Left lung (tissue), 10 donors: Measurements from ENCODE around the gene PADI6. TPM values are rescaled to one million over a fixed set of nuclear protein-coding genes. Genes with fewer than 3 reads are reported as not detected.

Experiments used
- ATAC-seq: fragments of 200-7000 bp; cut with Tn5 transposase; one replicate; pipeline ENCODE4 v1.9.1; 2020; ENCODE audit warnings: moderate library complexity
- DNase-seq, 4 donors: peaks; one replicate each; pipeline ENCODE4 v3.0.0-alpha.2; 2013 to 2020
- H3K27ac ChIP-seq, 2 donors: fragments of 200-600 bp; sonication (generic) in 1 of 2; one replicate each; pipeline versions ENCODE4 v1.5.0 to v1.8.0; 2020 to 2021
- H3K27me3 ChIP-seq, 2 donors: fragments of 200-600 bp; sonication (generic) in 1 of 2; one replicate each; pipeline versions ENCODE4 v1.5.0 to v1.8.0; 2020 to 2021
- H3K36me3 ChIP-seq, 2 donors: fragments of 200-600 bp; sonication (generic) in 1 of 2; one replicate each; pipeline versions ENCODE4 v1.5.0 to v1.8.0; 2020 to 2021
- H3K4me1 ChIP-seq, 2 donors: fragments of 200-600 bp; one replicate each; pipeline ENCODE4 v1.8.0; 2021
- H3K4me3 ChIP-seq, 2 donors: fragments of 200-600 bp; sonication (generic) in 1 of 2; one replicate each; pipeline versions ENCODE4 v1.5.0 to v1.8.0; 2020 to 2021; ENCODE audit warnings: mild to moderate bottlenecking in 1 of 2
- H3K9me3 ChIP-seq, 2 donors: fragments of 200-600 bp; sonication (generic) in 1 of 2; one replicate each; pipeline versions ENCODE4 v1.5.0 to v1.8.0; 2020 to 2021
- intact Hi-C, 2 donors: fragments of 100-400 bp; cut with DNase I; formaldehyde crosslinking; loops; one replicate each; pipeline versions ENCODE4 v1.11.2 to v1.14.2; 2022
- polyA plus RNA-seq, 6 donors: library from polyadenylated mRNA; unstranded; fragments of 120-200 nt; gene quantifications; one replicate each; pipeline ENCODE4 v1.2.1, GENCODE V29; 2013; ENCODE audit not compliant: insufficient read length in 6 of 6
- total RNA-seq, 2 donors: library from RNA; stranded (reverse); fragmentation: NEBNext Ultra II Directional; extraction: Animal tissue kit (Norgen Biotek cat#: 25700); gene quantifications; one replicate each; pipeline ENCODE4 v1.2.1, GENCODE V29; 2021
- TF ChIP-seq, protein P1 (sequence below), 2 donors: fragments of 200-600 bp; sonication (generic) in 1 of 2; IDR thresholded peaks; one replicate each; pipeline versions ENCODE4 v1.5.0 to v1.8.0; 2021; ENCODE audit warnings: antibody characterized with exemption in 2 of 2
- donor health status: DM: no; HTN: yes; CAD: no.
- donor health status: DM: no; HTN: no; CAD: no.

PADI6 gene
- total and polyA plus RNA-seq, 8 donors = not detected

GRCh38 chr1:17346046-17346789, 25.8 kb upstream of the PADI6 start:
- DNase-seq = no peak
- no peaks in the 10 kb centered on the region for H3K9me3 ChIP-seq
- H3K4me1 ChIP-seq = no peaks in the 10 kb centered on the region
- H3K27me3 ChIP-seq = peaks cover 0 to 70% of the 10 kb centered on the region in 2 donors
- intact Hi-C loops = no loop called here
- no peak overlapping the region for H3K4me3 ChIP-seq
- no peak for ATAC-seq
- TF ChIP-seq, protein P1, sequence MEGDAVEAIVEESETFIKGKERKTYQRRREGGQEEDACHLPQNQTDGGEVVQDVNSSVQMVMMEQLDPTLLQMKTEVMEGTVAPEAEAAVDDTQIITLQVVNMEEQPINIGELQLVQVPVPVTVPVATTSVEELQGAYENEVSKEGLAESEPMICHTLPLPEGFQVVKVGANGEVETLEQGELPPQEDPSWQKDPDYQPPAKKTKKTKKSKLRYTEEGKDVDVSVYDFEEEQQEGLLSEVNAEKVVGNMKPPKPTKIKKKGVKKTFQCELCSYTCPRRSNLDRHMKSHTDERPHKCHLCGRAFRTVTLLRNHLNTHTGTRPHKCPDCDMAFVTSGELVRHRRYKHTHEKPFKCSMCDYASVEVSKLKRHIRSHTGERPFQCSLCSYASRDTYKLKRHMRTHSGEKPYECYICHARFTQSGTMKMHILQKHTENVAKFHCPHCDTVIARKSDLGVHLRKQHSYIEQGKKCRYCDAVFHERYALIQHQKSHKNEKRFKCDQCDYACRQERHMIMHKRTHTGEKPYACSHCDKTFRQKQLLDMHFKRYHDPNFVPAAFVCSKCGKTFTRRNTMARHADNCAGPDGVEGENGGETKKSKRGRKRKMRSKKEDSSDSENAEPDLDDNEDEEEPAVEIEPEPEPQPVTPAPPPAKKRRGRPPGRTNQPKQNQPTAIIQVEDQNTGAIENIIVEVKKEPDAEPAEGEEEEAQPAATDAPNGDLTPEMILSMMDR (IDR thresholded peaks at IDR 0.05) = no peak
- no peak overlapping the region for H3K27ac ChIP-seq
- peaks cover 0 to 74% of the 10 kb centered on the region in 2 donors for H3K36me3 ChIP-seq

DNA sequence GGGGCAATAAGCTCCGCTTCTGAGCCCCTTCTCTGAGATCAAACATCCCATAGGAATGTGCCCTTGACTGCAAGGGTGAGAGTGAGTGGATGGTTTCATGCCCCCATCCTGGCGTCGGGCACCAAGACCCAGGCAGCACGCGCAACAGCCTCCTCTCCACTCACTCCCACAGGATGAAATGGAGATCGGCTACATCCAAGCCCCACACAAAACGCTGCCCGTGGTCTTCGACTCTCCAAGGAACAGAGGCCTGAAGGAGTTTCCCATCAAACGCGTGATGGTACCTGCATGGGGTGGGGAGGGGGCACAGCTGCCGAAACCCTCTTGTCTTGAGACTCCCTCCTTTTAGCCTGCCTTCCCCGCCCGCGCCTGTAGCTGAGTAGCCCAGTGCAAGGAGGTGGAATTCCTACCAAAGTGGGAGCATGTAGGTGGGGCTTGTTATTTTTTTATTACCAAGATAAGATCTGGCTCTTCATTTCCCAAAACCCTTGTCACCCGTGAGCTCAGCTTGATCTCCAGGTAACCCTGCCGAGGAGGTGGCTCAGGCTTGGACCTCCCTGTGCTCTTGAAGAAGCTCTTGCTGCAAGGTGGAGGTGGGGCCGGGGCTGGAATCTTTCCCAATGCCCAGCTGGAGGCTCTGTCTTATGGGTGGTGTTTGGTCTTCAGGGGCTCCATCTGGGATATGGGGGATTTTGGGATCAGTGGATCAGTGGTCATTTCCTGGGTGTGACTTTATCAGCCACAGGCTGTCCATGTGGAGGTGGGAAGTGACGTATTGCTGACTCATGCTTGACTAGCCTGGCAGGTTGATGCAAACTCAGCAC, 24.0 kb upstream of the PADI6 start:
- no peak for ATAC-seq
- TF ChIP-seq, protein P1 (IDR thresholded peaks at IDR 0.05) = no peak
- H3K36me3 ChIP-seq = peaks cover 0 to 60% of the 10 kb centered on the region in 2 donors
- no peak overlapping the region for H3K27ac ChIP-seq
- no peaks in the 10 kb centered on the region for H3K9me3 ChIP-seq
- H3K4me1 ChIP-seq = no peaks in the 10 kb centered on the region
- intact Hi-C loops = no loop called here
- no peak overlapping the region for H3K4me3 ChIP-seq
- peaks cover 0 to 68% of the 10 kb centered on the region in 2 donors for H3K27me3 ChIP-seq
- DNase-seq = no peak

DNA sequence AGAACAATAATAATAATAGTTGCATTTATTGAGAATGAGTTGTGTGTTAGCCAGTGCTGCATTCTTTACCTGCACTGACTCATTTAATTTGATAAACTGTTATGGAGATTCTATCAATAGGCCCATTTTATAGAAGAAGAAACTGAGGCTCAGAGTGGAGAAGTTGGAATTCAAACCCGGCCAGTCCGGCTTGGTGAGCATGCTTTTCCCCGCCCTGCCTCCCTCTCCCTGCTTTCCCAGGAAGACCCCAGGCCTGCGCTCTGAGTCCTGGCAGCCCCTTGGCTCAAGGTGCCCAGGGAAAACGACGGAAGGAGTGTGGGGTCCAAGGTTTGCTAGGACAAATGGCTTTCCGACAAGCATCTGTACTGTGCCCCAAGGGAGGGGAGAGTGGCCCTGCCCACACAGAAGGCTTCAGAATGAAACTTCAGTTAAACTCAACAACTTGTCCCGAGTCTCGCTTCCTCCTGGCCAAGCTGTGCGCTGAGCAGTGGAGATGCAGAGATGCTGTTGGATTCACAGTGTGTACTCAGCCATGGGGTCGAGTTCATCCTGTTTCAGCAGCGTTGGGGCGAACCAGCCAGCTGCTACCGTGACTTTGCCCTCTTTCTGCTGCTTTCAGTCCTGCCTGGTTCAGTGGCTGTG, 23.3 kb upstream of the PADI6 start:
- no peaks in the 10 kb centered on the region for H3K9me3 ChIP-seq
- TF ChIP-seq, protein P1 (IDR thresholded peaks at IDR 0.05) = no peak
- no peak overlapping the region for H3K27ac ChIP-seq
- intact Hi-C loops = no loop called here
- no peak for ATAC-seq
- DNase-seq = no peak
- peaks cover 0 to 72% of the 10 kb centered on the region in 2 donors for H3K27me3 ChIP-seq
- peaks cover 0 to 53% of the 10 kb centered on the region in 2 donors for H3K36me3 ChIP-seq
- H3K4me3 ChIP-seq = no peak overlapping the region
- no peaks in the 10 kb centered on the region for H3K4me1 ChIP-seq

DNA sequence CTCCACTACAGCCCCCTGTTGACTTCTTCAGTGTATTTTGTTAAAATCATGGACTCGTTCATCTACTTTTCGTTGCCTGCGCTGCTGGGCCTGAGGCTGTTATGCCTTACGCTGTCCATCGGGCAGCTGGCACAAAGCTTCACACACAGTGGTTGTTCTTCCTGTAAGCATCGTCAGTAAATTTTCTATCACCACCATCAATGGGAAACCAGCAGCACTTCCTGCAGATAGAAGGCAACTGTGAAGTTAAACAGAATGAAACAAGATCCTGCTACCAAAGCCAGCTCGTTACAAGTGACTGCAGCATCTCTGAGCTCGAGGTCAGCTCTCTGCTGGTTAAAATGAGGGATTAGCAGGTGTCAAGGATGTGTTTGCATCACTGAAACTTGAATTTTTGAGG, 21.9 kb upstream of the PADI6 start:
- Histone ChIP-seq H3K27me3 (peaks cover 0 to 85% of the 10 kb centered on the region in 2 donors), H3K4me1 (no peaks in the 10 kb centered on the region), H3K27ac (no peak overlapping the region), H3K36me3 (peaks cover 0 to 40% of the 10 kb centered on the region in 2 donors), H3K9me3 (no peaks in the 10 kb centered on the region), H3K4me3 (no peak overlapping the region)
- TF ChIP-seq, protein P1 (IDR thresholded peaks at IDR 0.05) = no peak
- intact Hi-C loops = no loop called here
- no peak for ATAC-seq
- DNase-seq = no peak
